ENCODE results near the gene HIPK2. TPM values are rescaled to one million over a fixed set of nuclear protein-coding genes. Genes with fewer than 3 reads are reported as not detected.

Gene HIPK2
- total RNA-seq, 1 donor from 2014 or later = 65.2 TPM

- no peak for DNase-seq (ENCODE audit: low spot score)
- intact Hi-C loops (cut with DNase I) = no loop called here
Observed at GRCh38 chr7:139523968-139524815, 253.6 kb downstream of the HIPK2 start.

DNA sequence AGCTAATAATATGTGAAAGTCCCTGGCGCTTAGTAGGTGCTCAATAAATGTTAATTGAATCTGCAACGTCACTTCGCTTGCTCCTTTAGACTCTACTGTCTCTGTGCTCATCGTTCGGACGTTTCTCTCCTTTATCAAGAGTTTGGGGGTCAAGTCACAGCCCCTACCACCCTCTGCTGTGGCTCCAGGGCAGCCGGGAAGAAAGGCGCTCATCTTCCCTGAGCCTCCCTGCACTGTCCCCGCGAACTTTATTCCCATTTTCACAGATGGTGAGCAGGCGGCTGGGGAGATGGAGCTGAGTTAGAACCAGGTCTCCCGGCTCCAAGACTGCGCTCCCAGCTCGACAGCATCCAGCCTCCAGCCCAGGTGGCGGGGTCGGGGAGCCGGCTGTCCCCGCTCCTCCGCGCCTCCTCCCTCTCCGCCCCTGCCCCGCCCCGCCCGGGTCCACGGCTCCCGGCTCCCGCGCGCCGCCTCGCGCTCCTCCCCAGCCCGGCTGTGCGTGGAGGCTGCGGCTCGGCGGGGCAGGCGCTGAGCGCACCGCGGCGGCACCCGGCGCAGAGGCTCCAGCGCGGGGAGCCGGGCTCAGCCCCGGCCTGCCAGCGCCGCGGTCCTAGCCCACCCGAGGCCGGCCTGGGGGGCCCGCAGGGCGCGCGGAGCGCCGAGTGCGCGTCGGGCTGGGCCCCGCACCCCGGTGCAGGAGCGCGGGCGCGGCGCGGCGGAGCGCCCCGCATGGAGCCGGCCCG, 254.4 kb downstream of the HIPK2 start, which contains the start of gene CLEC2L:
TSS of gene CLEC2L (plus strand) at position 487 of the 743 bp plus-strand sequence. CDS start at position 730, 243 bp downstream.
- no peak for DNase-seq (ENCODE audit: low spot score)
- intact Hi-C loops (cut with DNase I) = no loop called here
- no peak for ATAC-seq

More at GRCh38 chr7:139523968-139524815, 253.6 kb downstream of the HIPK2 start:
- no peak for ATAC-seq

GRCh38 chr7:139522830-139523198, 255.0 kb downstream of the HIPK2 start:
- DNase-seq (ENCODE audit: low spot score) (no peak), ATAC-seq (no peak)
- intact Hi-C loops (cut with DNase I) = no loop called here

DNA sequence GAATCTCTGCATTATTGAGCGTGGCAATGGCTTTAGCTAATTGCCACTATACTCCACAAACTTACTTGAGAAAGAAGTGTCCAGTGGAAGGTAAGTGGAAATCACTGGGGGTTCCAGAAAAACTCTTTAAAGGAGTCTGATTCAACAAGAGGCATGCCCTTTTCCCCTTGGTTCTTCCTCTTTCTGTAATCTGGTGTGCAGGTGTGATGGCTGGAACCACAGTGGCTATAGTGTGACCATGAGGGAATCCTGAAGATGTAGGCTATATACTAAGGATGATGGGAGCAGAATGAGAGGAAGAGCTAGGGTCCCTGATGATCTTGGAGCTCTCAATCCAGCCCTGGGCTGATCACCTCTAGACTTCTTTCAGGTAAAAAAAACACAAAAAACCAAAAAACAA, 256.4 kb downstream of the HIPK2 start:
- DNase-seq (ENCODE audit: low spot score) = no peak
- ATAC-seq = no peak
- intact Hi-C loops (cut with DNase I) = no loop called here

- DNase-seq (ENCODE audit: low spot score) = no peak
- no peak for ATAC-seq
- intact Hi-C loops (cut with DNase I) = no loop called here
Observed at GRCh38 chr7:139515266-139515665, 262.5 kb downstream of the HIPK2 start.

Other genes with a start within 250 kb of the HIPK2 start
- gene TBXAS1, start 51.3 kb upstream of the HIPK2 start, total RNA-seq = 19.1 TPM